LNCaP clone FGC (cell line): ENCODE measurements around the gene EEF1A2.

Experiments
- DNase-seq: peaks from one replicate; pipeline ENCODE4 v3.0.0-alpha.2; 2011; ENCODE audit warnings: low read depth
- H3K4me3 ChIP-seq: 2 replicates; pipeline ENCODE4 v1.5.1; 2011; ENCODE audit warnings: mild to moderate bottlenecking, low read depth, low read length, control low read depth
- TF ChIP-seq, protein P1 (sequence below): IDR thresholded peaks from 2 replicates; pipeline ENCODE4 v1.5.1; 2012; ENCODE audit warnings: mild to moderate bottlenecking; ENCODE audit not compliant: control insufficient read depth, insufficient read depth; ENCODE audit errors: extremely low read depth

The EEF1A2 gene

DNA sequence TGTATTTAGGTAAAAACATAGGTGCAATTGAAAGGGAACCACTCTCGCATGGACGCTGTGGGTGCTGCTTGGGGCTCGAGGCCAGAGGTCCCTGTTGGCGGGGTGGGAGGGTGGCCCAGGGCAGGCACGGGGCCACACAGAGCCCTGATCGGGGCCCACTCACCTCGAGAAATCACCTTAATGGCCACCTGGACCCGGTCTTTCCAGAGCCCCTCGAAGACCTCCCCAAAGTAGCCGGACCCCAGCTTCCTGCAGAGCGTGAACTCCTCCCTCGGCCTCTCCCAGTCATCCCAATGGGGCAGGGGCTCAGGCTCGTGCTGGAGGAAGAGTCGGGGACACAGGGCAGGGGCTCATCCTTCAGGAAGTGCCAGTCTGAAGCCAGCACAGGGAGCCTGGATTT is 34.5 kb upstream of the EEF1A2 start:
- H3K4me3 ChIP-seq = no peak overlapping the region
- no peak for DNase-seq
- TF ChIP-seq, protein P1, sequence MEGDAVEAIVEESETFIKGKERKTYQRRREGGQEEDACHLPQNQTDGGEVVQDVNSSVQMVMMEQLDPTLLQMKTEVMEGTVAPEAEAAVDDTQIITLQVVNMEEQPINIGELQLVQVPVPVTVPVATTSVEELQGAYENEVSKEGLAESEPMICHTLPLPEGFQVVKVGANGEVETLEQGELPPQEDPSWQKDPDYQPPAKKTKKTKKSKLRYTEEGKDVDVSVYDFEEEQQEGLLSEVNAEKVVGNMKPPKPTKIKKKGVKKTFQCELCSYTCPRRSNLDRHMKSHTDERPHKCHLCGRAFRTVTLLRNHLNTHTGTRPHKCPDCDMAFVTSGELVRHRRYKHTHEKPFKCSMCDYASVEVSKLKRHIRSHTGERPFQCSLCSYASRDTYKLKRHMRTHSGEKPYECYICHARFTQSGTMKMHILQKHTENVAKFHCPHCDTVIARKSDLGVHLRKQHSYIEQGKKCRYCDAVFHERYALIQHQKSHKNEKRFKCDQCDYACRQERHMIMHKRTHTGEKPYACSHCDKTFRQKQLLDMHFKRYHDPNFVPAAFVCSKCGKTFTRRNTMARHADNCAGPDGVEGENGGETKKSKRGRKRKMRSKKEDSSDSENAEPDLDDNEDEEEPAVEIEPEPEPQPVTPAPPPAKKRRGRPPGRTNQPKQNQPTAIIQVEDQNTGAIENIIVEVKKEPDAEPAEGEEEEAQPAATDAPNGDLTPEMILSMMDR = no peak

GRCh38 chr20:63532449-63532971 is 33.6 kb upstream of the EEF1A2 start:
- DNase-seq = no peak
- no peak overlapping the region for H3K4me3 ChIP-seq
- TF ChIP-seq, protein P1 = no peak

- TF ChIP-seq, protein P1 = no peak
- H3K4me3 ChIP-seq = no peak overlapping the region
- no peak for DNase-seq
Measured at GRCh38 chr20:63531686-63532448, 33.0 kb upstream of the EEF1A2 start.

DNA sequence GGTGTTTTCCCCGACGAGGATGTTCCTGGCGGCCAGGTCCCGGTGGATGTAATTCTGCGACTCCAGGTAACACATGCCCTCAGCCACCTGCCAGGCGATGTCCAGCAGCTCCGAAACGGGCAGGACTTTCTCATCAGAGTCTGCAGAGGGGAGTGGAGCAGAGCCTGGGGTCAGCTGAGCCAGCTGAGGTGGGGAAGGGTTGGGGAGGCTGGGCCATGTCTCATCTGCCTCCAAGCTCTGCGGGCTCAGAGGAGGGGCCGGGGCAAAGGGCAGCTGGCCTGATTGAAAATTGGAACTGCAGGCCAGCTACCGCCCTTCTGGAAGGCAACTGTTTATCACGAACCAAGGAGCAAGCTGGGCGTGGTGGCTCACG is 31.9 kb upstream of the EEF1A2 start:
- DNase-seq = no peak
- H3K4me3 ChIP-seq = no peak overlapping the region
- TF ChIP-seq, protein P1 = no peak

GRCh38 chr20:63529861-63530787 is 31.2 kb upstream of the EEF1A2 start:
- DNase-seq = no peak
- TF ChIP-seq, protein P1 = no peak
- H3K4me3 ChIP-seq = no peak overlapping the region

- no peak for DNase-seq
- no peak overlapping the region for H3K4me3 ChIP-seq
- TF ChIP-seq, protein P1 = no peak
Measured at GRCh38 chr20:63529180-63529860, 30.4 kb upstream of the EEF1A2 start.
